ENCODE measurements around the gene ARHGAP8.

Gene ARHGAP8

DNA sequence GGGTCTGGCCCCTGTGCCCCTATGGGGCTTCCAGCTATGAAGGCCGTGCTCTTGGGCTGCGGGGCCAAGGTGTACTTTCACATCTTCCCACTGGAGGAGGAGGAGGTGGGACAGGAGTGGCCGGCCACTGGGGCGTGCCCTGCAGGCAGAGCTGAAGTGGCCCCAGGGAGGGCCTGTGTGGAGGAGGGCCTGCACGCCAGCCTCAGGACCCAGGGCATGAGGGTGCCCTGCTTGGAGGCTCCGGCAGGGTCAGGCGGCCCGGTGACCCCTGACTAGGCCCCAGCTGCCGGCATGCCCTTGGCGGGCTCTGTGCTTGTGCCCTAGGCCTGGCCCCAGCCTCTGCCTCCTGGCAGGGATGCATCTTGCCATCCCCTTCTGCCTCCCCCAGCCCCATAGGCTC is 45.2 kb upstream of the ARHGAP8 start:
- H2AK5ac ChIP-seq (ENCODE audit: low read length): no peak overlapping the region
- no peak overlapping the region for H3K4ac ChIP-seq (ENCODE audit: low read depth, low read length)
- H3K4me3 ChIP-seq (ENCODE audit: low read length): no peak overlapping the region
- no peak overlapping the region for H2BK5ac ChIP-seq (ENCODE audit: low read length)
- no peak overlapping the region for H4K8ac ChIP-seq (ENCODE audit: low read depth, low read length)
- H3K9ac ChIP-seq (ENCODE audit: low read length): no peak overlapping the region
- no peaks in the 10 kb centered on the region for H3K79me1 ChIP-seq (ENCODE audit: low read length)
- no peak overlapping the region for H2BK15ac ChIP-seq (replicated peaks; ENCODE audit: low read depth)
- H3K27me3 ChIP-seq (ENCODE audit: insufficient read depth, low read length, poor library complexity): no peaks in the 10 kb centered on the region
- no peaks in the 10 kb centered on the region for H3K4me1 ChIP-seq (ENCODE audit: control insufficient read depth, low read depth, low read length)
- no peak overlapping the region for H3K4me2 ChIP-seq (ENCODE audit: low read length)
- no peak overlapping the region for H4K5ac ChIP-seq (ENCODE audit: low read length)
- H2BK120ac ChIP-seq (ENCODE audit: low read depth, low read length): no peak overlapping the region
- DNase-seq: no peak
- no peaks in the 10 kb centered on the region for H3K36me3 ChIP-seq (ENCODE audit: control insufficient read depth, insufficient read depth, low read length)
- H3K18ac ChIP-seq (ENCODE audit: low read length): no peak overlapping the region
- no peak overlapping the region for H3K23ac ChIP-seq (ENCODE audit: low read length)
- H3K79me2 ChIP-seq (ENCODE audit: control insufficient read depth, insufficient read depth, low read length): no peaks in the 10 kb centered on the region
- no CpG with 5 or more reads among the region's 10 CpGs for WGBS (ENCODE audit: extremely low coverage, insufficient coverage, low lambda C conversion rate)
- H3K27ac ChIP-seq (ENCODE audit: low read depth, low read length): no peak overlapping the region
- H3K56ac ChIP-seq (ENCODE audit: low read length): no peak overlapping the region

DNA sequence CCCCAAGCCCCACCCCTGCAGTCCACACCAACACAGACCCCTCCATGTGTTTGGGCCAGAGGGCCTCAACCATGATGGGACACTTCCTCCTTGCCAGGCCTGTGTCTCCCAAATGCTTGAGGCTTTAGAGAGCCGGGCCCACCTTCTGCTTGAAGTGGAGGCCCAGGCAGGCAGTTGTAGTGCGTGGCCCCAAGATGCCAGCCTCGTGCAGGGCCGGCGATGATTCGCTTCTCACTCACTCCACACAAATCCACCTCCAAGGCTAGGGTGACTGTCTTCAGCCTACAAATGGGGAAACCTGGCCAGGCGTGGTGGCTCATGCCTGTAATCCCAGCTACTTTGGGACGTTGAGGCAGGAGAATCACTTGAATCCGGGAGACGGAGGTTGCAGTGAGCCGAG is 44.6 kb upstream of the ARHGAP8 start:
- no peak overlapping the region for H3K23ac ChIP-seq (ENCODE audit: low read length)
- H3K27ac ChIP-seq (ENCODE audit: low read depth, low read length): no peak overlapping the region
- H4K8ac ChIP-seq (ENCODE audit: low read depth, low read length): no peak overlapping the region
- no peak for DNase-seq
- no peak overlapping the region for H4K5ac ChIP-seq (ENCODE audit: low read length)
- no peak overlapping the region for H3K4me3 ChIP-seq (ENCODE audit: low read length)
- no peak overlapping the region for H3K9ac ChIP-seq (ENCODE audit: low read length)
- H3K4me1 ChIP-seq (ENCODE audit: control insufficient read depth, low read depth, low read length): no peaks in the 10 kb centered on the region
- H3K79me1 ChIP-seq (ENCODE audit: low read length): no peaks in the 10 kb centered on the region
- H2BK5ac ChIP-seq (ENCODE audit: low read length): no peak overlapping the region
- H3K56ac ChIP-seq (ENCODE audit: low read length): no peak overlapping the region
- no peak overlapping the region for H2AK5ac ChIP-seq (ENCODE audit: low read length)
- H2BK15ac ChIP-seq (replicated peaks; ENCODE audit: low read depth): no peak overlapping the region
- no peaks in the 10 kb centered on the region for H3K27me3 ChIP-seq (ENCODE audit: insufficient read depth, low read length, poor library complexity)
- H2BK120ac ChIP-seq (ENCODE audit: low read depth, low read length): no peak overlapping the region
- H3K79me2 ChIP-seq (ENCODE audit: control insufficient read depth, insufficient read depth, low read length): no peaks in the 10 kb centered on the region
- no peak overlapping the region for H3K18ac ChIP-seq (ENCODE audit: low read length)
- no peak overlapping the region for H3K4me2 ChIP-seq (ENCODE audit: low read length)
- no CpG with 5 or more reads among the region's 11 CpGs for WGBS (ENCODE audit: extremely low coverage, insufficient coverage, low lambda C conversion rate)
- H3K4ac ChIP-seq (ENCODE audit: low read depth, low read length): no peak overlapping the region
- no peaks in the 10 kb centered on the region for H3K36me3 ChIP-seq (ENCODE audit: control insufficient read depth, insufficient read depth, low read length)

DNA sequence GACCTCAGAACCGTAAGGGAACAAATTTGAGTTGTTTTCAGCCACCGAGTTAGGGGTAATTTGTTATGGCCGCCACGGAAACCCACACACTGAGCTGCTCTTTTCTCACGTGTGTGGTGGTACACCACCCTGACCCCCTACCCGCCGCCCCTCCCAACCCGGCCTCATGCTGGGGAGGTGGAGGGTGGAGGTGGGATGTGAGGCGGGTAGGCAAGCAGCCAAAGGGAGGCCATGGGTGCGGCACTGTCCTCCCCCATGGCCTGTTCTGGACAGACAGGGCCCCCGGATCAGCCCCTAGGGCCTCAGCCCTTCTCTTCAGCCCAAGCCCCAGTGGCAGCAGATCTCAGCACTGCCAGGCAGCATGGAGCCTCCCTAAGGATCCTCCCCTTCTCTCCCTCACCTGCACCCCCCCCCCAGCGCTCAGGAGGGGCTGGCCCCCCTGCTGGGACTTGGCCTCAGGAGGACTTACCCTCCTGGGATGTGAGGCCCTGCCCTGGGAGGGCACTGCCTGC is 42.4 kb upstream of the ARHGAP8 start:
- Histone ChIP-seq H3K4me1 (ENCODE audit: control insufficient read depth, low read depth, low read length) (no peaks in the 10 kb centered on the region), H4K5ac (ENCODE audit: low read length) (no peak overlapping the region), H2AK5ac (ENCODE audit: low read length) (no peak overlapping the region), H3K56ac (ENCODE audit: low read length) (no peak overlapping the region), H2BK15ac (replicated peaks; ENCODE audit: low read depth) (no peak overlapping the region), H3K27ac (ENCODE audit: low read depth, low read length) (no peak overlapping the region), H4K8ac (ENCODE audit: low read depth, low read length) (no peak overlapping the region), H3K4me2 (ENCODE audit: low read length) (no peak overlapping the region), H3K23ac (ENCODE audit: low read length) (no peak overlapping the region), H3K36me3 (ENCODE audit: control insufficient read depth, insufficient read depth, low read length) (no peaks in the 10 kb centered on the region), H2BK120ac (ENCODE audit: low read depth, low read length) (no peak overlapping the region), H3K4ac (ENCODE audit: low read depth, low read length) (no peak overlapping the region), H3K18ac (ENCODE audit: low read length) (no peak overlapping the region), H2BK5ac (ENCODE audit: low read length) (no peak overlapping the region), H3K79me1 (ENCODE audit: low read length) (no peaks in the 10 kb centered on the region), H3K4me3 (ENCODE audit: low read length) (no peak overlapping the region), H3K27me3 (ENCODE audit: insufficient read depth, low read length, poor library complexity) (no peaks in the 10 kb centered on the region), H3K79me2 (ENCODE audit: control insufficient read depth, insufficient read depth, low read length) (no peaks in the 10 kb centered on the region), H3K9ac (ENCODE audit: low read length) (no peak overlapping the region)
- no peak for DNase-seq
- no CpG with 5 or more reads among the region's 12 CpGs for WGBS (ENCODE audit: extremely low coverage, insufficient coverage, low lambda C conversion rate)

DNA sequence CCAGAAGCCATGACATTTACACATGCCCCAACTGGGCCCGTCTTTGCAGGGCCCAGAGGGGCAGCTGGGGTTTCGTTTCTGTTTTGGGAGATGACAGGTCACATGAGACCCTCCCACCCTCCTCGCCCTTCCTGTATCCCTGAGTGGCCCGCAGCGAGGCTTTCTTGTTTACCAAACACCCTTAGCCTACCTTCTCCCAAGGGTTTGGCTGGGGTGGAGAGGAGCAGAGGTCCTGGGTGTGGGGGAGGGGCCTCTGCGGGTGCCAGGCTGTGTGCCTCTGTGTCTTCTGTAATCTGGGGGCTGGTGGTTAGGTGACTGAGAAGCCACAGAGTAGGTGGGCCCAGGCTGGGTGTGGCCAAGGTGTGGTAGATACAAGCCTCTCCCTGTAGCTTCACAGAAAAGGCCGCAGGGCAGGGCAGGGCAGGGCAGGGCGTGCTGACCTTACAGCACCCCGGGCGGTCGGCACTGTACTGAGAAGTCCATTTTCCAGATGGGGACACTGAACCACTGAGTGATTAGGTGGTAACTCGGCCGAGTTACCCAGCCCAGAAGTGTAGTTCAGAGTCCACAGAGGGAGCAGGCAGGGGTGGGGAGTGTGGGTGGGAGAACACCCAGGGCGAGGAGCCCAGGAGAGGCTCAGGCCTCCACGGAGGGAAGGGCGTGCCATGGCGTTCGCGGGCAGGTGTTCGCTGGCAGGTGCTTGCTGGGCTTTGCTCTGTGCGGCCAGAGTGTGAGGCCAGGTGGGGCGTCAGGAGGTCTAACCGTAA is 41.7 kb upstream of the ARHGAP8 start:
- H3K4me3 ChIP-seq (ENCODE audit: low read length): no peak overlapping the region
- H2AK5ac ChIP-seq (ENCODE audit: low read length): no peak overlapping the region
- no peak overlapping the region for H4K5ac ChIP-seq (ENCODE audit: low read length)
- no peaks in the 10 kb centered on the region for H3K36me3 ChIP-seq (ENCODE audit: control insufficient read depth, insufficient read depth, low read length)
- no peaks in the 10 kb centered on the region for H3K4me1 ChIP-seq (ENCODE audit: control insufficient read depth, low read depth, low read length)
- H3K18ac ChIP-seq (ENCODE audit: low read length): no peak overlapping the region
- H3K9ac ChIP-seq (ENCODE audit: low read length): no peak overlapping the region
- no peaks in the 10 kb centered on the region for H3K79me2 ChIP-seq (ENCODE audit: control insufficient read depth, insufficient read depth, low read length)
- WGBS (ENCODE audit: extremely low coverage, insufficient coverage, low lambda C conversion rate): no CpG with 5 or more reads among the region's 23 CpGs
- H2BK15ac ChIP-seq (replicated peaks; ENCODE audit: low read depth): no peak overlapping the region
- H3K4me2 ChIP-seq (ENCODE audit: low read length): no peak overlapping the region
- no peak overlapping the region for H3K23ac ChIP-seq (ENCODE audit: low read length)
- no peak overlapping the region for H3K56ac ChIP-seq (ENCODE audit: low read length)
- H3K27me3 ChIP-seq (ENCODE audit: insufficient read depth, low read length, poor library complexity): no peaks in the 10 kb centered on the region
- H2BK5ac ChIP-seq (ENCODE audit: low read length): no peak overlapping the region
- H3K4ac ChIP-seq (ENCODE audit: low read depth, low read length): no peak overlapping the region
- H4K8ac ChIP-seq (ENCODE audit: low read depth, low read length): no peak overlapping the region
- DNase-seq: no peak
- no peak overlapping the region for H3K27ac ChIP-seq (ENCODE audit: low read depth, low read length)
- no peaks in the 10 kb centered on the region for H3K79me1 ChIP-seq (ENCODE audit: low read length)
- no peak overlapping the region for H2BK120ac ChIP-seq (ENCODE audit: low read depth, low read length)

DNA sequence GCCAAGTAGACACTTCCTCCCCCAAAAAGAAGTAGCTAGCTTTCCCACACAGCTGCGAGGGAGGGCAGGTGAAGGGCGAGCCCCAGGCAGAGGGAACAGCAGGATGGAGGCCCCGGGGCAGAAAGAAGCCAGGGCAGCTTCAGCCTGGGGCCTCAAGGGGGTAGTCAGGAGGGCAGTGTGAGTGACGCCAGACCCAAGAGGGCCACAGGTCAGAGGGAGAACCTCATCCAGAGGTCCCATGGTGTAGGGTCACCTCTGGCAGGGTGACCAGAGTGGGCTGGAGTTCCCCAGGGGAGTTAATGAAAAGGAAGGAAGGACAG is 41.2 kb upstream of the ARHGAP8 start:
- H3K4me1 ChIP-seq (ENCODE audit: control insufficient read depth, low read depth, low read length): no peaks in the 10 kb centered on the region
- no peaks in the 10 kb centered on the region for H3K79me1 ChIP-seq (ENCODE audit: low read length)

More for the DNA sequence above, 41.2 kb upstream of the ARHGAP8 start:
- Histone ChIP-seq H3K27me3 (ENCODE audit: insufficient read depth, low read length, poor library complexity) (no peaks in the 10 kb centered on the region), H4K8ac (ENCODE audit: low read depth, low read length) (no peak overlapping the region), H3K36me3 (ENCODE audit: control insufficient read depth, insufficient read depth, low read length) (no peaks in the 10 kb centered on the region), H2BK5ac (ENCODE audit: low read length) (no peak overlapping the region), H2AK5ac (ENCODE audit: low read length) (no peak overlapping the region), H3K27ac (ENCODE audit: low read depth, low read length) (no peak overlapping the region), H3K79me2 (ENCODE audit: control insufficient read depth, insufficient read depth, low read length) (no peaks in the 10 kb centered on the region), H3K18ac (ENCODE audit: low read length) (no peak overlapping the region), H2BK120ac (ENCODE audit: low read depth, low read length) (no peak overlapping the region), H2BK15ac (replicated peaks; ENCODE audit: low read depth) (no peak overlapping the region), H3K4me3 (ENCODE audit: low read length) (no peak overlapping the region), H3K56ac (ENCODE audit: low read length) (no peak overlapping the region), H4K5ac (ENCODE audit: low read length) (no peak overlapping the region), H3K23ac (ENCODE audit: low read length) (no peak overlapping the region), H3K4me2 (ENCODE audit: low read length) (no peak overlapping the region), H3K9ac (ENCODE audit: low read length) (no peak overlapping the region), H3K4ac (ENCODE audit: low read depth, low read length) (no peak overlapping the region)
- no peak for DNase-seq
- WGBS (ENCODE audit: extremely low coverage, insufficient coverage, low lambda C conversion rate): no CpG with 5 or more reads among the region's 4 CpGs

All from mesendoderm (in vitro differentiated cells).